K562 (cell line): ENCODE measurements around the gene PIP4K2C. TPM values are rescaled to one million over a fixed set of nuclear protein-coding genes. Genes with fewer than 3 reads are reported as not detected.

Experiments used
- ARID1B ChIP-seq: fragments of 450-650 bp; IDR thresholded peaks from 2 replicates; pipeline ENCODE4 v1.6.1; 2016; ENCODE audit warnings: antibody characterized with exemption, mild to moderate bottlenecking, inconsistent platforms
- DIDO1 ChIP-seq: fragments of 450-650 bp; IDR thresholded peaks from 2 replicates; pipeline ENCODE4 v1.6.1; 2016; ENCODE audit warnings: low read depth, missing biosample characterization, missing genetic modification characterization
- FOXM1 ChIP-seq, 2 experiments: fragments of 450-650 bp in 1 of 2; sonication (generic) in 1 of 2; formaldehyde crosslinking in 1 of 2; IDR thresholded peaks; 2 replicates each; pipeline versions ENCODE4 v1.6.1 to v1.9.0; 2017 to 2022; ENCODE audit warnings: low read depth in 2 of 2, mild to moderate bottlenecking in 2 of 2, missing genetic modification reagents in 1 of 2, moderate library complexity in 1 of 2
- HDAC1 ChIP-seq, 2 experiments: fragments of 450-650 bp; IDR thresholded peaks; 2 replicates each; pipeline ENCODE4 v1.6.1; 2016 to 2017; ENCODE audit warnings: inconsistent platforms in 1 of 2, mild to moderate bottlenecking in 1 of 2, moderate library complexity in 1 of 2
- HMGN3 ChIP-seq: IDR thresholded peaks from 2 replicates; pipeline ENCODE4 v1.6.1; 2011; ENCODE audit warnings: borderline replicate concordance, low read depth, mild to moderate bottlenecking, mixed read lengths, low read length; ENCODE audit not compliant: insufficient read length; ENCODE audit errors: extremely low read depth
- HOXB6 ChIP-seq: fragments of 250-450 bp; sonication (Bioruptor Pico); IDR thresholded peaks from 2 replicates; pipeline ENCODE4 v1.5.1; 2022; ENCODE audit warnings: mild to moderate bottlenecking, borderline replicate concordance
- KDM2B ChIP-seq: fragments of 250-450 bp; sonication (Bioruptor Pico); IDR thresholded peaks from 2 replicates; pipeline ENCODE4 v1.8.0; 2021; ENCODE audit warnings: mild to moderate bottlenecking, moderate library complexity
- MAZ ChIP-seq, 2 experiments: fragments of 450-650 bp in 1 of 2; sonication (generic) in 1 of 2; formaldehyde crosslinking; IDR thresholded peaks in 1 of 2; conservative IDR thresholded peaks in 1 of 2; 2 replicates each; pipeline versions ENCODE4 v1.4.0 to v1.5.0; 2020; ENCODE audit warnings: mild to moderate bottlenecking in 1 of 2, missing genetic modification reagents in 1 of 2
- MED1 ChIP-seq: sonication (generic); formaldehyde crosslinking; IDR thresholded peaks from 2 replicates; pipeline ENCODE4 v1.8.1; 2023; ENCODE audit warnings: missing genetic modification reagents, borderline replicate concordance
- MYC ChIP-seq, 2 experiments: fragments of 250-450 bp in 1 of 2; sonication (Bioruptor Pico) in 1 of 2; IDR thresholded peaks; 2 replicates each; pipeline versions ENCODE4 v1.5.1 to v1.6.1; 2012 to 2021; ENCODE audit warnings: low read depth in 2 of 2, borderline replicate concordance in 1 of 2, improper control_type of control experiment in 1 of 2, low read length in 1 of 2, mild to moderate bottlenecking in 1 of 2, moderate library complexity in 1 of 2
- NELFE ChIP-seq: IDR thresholded peaks from 2 replicates; pipeline ENCODE4 v1.6.1; 2011; ENCODE audit warnings: mild to moderate bottlenecking; ENCODE audit not compliant: insufficient read depth, insufficient read length
- NONO ChIP-seq, 2 experiments: fragments of 200-400 bp in 1 of 2; fragments of 450-650 bp in 1 of 2; formaldehyde crosslinking in 1 of 2; IDR thresholded peaks; 2 replicates each; pipeline ENCODE4 v1.6.1; 2017; ENCODE audit warnings: low read depth in 2 of 2, mild to moderate bottlenecking in 2 of 2, moderate library complexity in 2 of 2, low read length in 1 of 2
- POLR3A ChIP-seq: IDR thresholded peaks from 2 replicates; pipeline ENCODE4 v1.6.1; 2011; ENCODE audit warnings: borderline replicate concordance, mild to moderate bottlenecking, moderate library complexity; ENCODE audit not compliant: insufficient read length, insufficient read depth; ENCODE audit errors: extremely low read depth
- RB1 ChIP-seq: fragments of 450-650 bp; IDR thresholded peaks from 2 replicates; pipeline ENCODE4 v1.6.1; 2017; ENCODE audit warnings: low read depth, mild to moderate bottlenecking
- RBFOX2 ChIP-seq: fragments of 200-400 bp; formaldehyde crosslinking; IDR thresholded peaks from 2 replicates; pipeline ENCODE4 v1.6.1; 2017; ENCODE audit warnings: low read depth, mild to moderate bottlenecking, low read length, moderate library complexity
- THAP7 ChIP-seq: fragments of 250-450 bp; sonication (Bioruptor Pico); IDR thresholded peaks from 2 replicates; pipeline ENCODE4 v1.5.0; 2021
- ZBTB1 ChIP-seq: sonication (generic); formaldehyde crosslinking; IDR thresholded peaks from 2 replicates; pipeline ENCODE4 v1.8.1; 2023; ENCODE audit warnings: missing genetic modification reagents, low read depth, mild to moderate bottlenecking, borderline replicate concordance
- ZNF143 ChIP-seq: sonication (generic); formaldehyde crosslinking; IDR thresholded peaks from 2 replicates; pipeline ENCODE4 v1.9.0; 2022; ENCODE audit warnings: mild to moderate bottlenecking, missing genetic modification reagents
- ZNF707 ChIP-seq: fragments of 250-450 bp; sonication (Bioruptor Pico); conservative IDR thresholded peaks from 2 replicates; pipeline ENCODE4 v1.8.0; 2022; ENCODE audit warnings: inconsistent platforms, mild to moderate bottlenecking, moderate library complexity
- polyA plus RNA-seq, 8 experiments: library from polyadenylated mRNA; depleted of rRNA in 4 of 8; stranded (reverse) in 5 of 8; unstranded in 3 of 8; fragments of >200 nt; fragmentation: Nextera tagmentation in 2 of 8; fragmentation: Illumina TruSeq in 1 of 8; extraction: Ambion mirVana in 2 of 8; extraction: Trizol in 1 of 8; gene quantifications; 2 replicates each; pipeline versions ENCODE4 v1.2.1 to v1.2.3, GENCODE V29; 2011 to 2014; ENCODE audit warnings: inconsistent platforms in 1 of 8, missing spikeins in 1 of 8
- total RNA-seq, 7 experiments: library from RNA; depleted of rRNA in 6 of 7; stranded (reverse); fragments of >200 nt in 6 of 7; fragmentation: Illumina TruSeq in 2 of 7; extraction: Trizol in 2 of 7; gene quantifications; 2 replicates each; pipeline versions ENCODE4 v1.2.1 to v1.2.3, GENCODE V29; 2011 to 2021; ENCODE audit warnings: low replicate concordance in 1 of 7
- TF ChIP-seq, protein P1 (sequence below): fragments of 250-450 bp; sonication (Bioruptor Pico); IDR thresholded peaks from 2 replicates; pipeline ENCODE4 v1.4.0; 2020

Gene PIP4K2C
- total and polyA plus RNA-seq, 9 of the 15 experiments (the other 6 are each of a cell fraction or from before 2014, with no cell fraction given) = 9.0 to 41.4 (median 18.3) TPM

DNA sequence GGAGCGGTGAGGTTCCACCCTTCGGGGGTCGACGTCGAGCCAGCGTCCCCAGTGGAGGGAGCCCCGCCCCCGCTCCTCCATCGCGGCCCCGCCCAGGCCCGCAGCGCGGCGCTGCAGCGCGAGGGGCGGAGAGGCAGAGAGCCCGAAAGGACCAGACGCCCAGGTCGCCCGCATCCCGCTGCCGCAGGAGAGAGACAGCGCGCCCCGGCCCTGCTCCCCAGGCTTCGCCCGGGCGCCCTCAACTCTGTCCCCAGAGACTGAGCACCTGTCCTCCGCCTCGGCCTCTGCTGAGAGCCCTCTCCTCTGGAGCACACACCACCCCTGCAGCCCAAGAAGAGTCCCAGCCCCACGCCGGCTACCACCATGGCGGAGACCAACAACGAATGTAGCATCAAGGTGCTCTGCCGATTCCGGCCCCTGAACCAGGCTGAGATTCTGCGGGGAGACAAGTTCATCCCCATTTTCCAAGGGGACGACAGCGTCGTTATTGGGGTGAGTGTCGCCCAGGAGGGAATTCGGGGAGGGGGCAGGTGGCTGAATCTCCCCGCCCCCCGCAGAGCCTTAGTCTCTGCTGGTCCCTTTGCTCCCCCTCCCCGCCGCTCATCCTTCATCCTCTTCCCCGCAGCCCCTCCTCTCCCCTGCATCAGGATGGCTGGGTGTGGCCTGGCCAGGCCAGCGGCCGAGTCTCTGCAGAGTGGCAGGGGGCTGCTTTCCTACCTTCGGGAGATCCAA is 40.9 kb upstream of the PIP4K2C start, which contains the start of gene KIF5A (continued):
- TF ChIP-seq, protein P1, sequence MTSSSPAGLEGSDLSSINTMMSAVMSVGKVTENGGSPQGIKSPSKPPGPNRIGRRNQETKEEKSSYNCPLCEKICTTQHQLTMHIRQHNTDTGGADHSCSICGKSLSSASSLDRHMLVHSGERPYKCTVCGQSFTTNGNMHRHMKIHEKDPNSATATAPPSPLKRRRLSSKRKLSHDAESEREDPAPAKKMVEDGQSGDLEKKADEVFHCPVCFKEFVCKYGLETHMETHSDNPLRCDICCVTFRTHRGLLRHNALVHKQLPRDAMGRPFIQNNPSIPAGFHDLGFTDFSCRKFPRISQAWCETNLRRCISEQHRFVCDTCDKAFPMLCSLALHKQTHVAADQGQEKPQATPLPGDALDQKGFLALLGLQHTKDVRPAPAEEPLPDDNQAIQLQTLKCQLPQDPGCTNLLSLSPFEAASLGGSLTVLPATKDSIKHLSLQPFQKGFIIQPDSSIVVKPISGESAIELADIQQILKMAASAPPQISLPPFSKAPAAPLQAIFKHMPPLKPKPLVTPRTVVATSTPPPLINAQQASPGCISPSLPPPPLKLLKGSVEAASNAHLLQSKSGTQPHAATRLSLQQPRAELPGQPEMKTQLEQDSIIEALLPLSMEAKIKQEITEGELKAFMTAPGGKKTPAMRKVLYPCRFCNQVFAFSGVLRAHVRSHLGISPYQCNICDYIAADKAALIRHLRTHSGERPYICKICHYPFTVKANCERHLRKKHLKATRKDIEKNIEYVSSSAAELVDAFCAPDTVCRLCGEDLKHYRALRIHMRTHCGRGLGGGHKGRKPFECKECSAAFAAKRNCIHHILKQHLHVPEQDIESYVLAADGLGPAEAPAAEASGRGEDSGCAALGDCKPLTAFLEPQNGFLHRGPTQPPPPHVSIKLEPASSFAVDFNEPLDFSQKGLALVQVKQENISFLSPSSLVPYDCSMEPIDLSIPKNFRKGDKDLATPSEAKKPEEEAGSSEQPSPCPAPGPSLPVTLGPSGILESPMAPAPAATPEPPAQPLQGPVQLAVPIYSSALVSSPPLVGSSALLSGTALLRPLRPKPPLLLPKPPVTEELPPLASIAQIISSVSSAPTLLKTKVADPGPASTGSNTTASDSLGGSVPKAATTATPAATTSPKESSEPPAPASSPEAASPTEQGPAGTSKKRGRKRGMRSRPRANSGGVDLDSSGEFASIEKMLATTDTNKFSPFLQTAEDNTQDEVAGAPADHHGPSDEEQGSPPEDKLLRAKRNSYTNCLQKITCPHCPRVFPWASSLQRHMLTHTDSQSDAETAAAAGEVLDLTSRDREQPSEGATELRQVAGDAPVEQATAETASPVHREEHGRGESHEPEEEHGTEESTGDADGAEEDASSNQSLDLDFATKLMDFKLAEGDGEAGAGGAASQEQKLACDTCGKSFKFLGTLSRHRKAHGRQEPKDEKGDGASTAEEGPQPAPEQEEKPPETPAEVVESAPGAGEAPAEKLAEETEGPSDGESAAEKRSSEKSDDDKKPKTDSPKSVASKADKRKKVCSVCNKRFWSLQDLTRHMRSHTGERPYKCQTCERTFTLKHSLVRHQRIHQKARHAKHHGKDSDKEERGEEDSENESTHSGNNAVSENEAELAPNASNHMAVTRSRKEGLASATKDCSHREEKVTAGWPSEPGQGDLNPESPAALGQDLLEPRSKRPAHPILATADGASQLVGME (CRISPR knock-in tag) = 0 out of 2 replicates have a peak, but pooled peaks have one; percentile 56
- TF ChIP-seq NONO (IDR thresholded peaks at IDR 0.05; ENCODE audit: low read depth in 2 of 2, low read length in 1 of 2) = no peak
- TF ChIP-seq DIDO1 = no peak
- TF ChIP-seq HDAC1 (IDR thresholded peaks at IDR 0.05) = 0 out of 4 replicates have a peak, but pooled peaks of 1 of the 2 experiments have one; percentile 10
- TF ChIP-seq MED1 = no peak
- 0 out of 2 replicates have a peak, but pooled peaks have one; percentile 41 for TF ChIP-seq ZNF143
- no peak for TF ChIP-seq ZNF707 (CRISPR knock-in tag)
- peak; percentile 55; the same call in 1 of the 2 replicates for TF ChIP-seq RB1
- TF ChIP-seq MYC (IDR thresholded peaks at IDR 0.05; ENCODE audit: low read depth, low read length) = peak; percentile 18; the same call in 1 of the 2 replicates
- no peak for TF ChIP-seq MYC (CRISPR knock-in tag; IDR thresholded peaks at IDR 0.05; ENCODE audit: borderline replicate concordance, low read depth)
- 0 out of 2 replicates have a peak, but pooled peaks have one; percentile 68 for TF ChIP-seq KDM2B
- no peak for TF ChIP-seq POLR3A
- peak; percentile 46 for TF ChIP-seq HMGN3
- TF ChIP-seq THAP7 = no peak
- no peak for TF ChIP-seq ARID1B
- peak; percentile 78 to 98 for TF ChIP-seq MAZ (CRISPR knock-in tag; conservative IDR thresholded peaks at IDR 0.05 in 1 of 2, IDR thresholded peaks at IDR 0.05 in 1 of 2)
- peak; percentile 90 for TF ChIP-seq RBFOX2
- no peak for TF ChIP-seq FOXM1 (IDR thresholded peaks at IDR 0.05; ENCODE audit: low read depth)
- no peak for TF ChIP-seq FOXM1 (CRISPR knock-in tag; IDR thresholded peaks at IDR 0.05; ENCODE audit: low read depth)
- peak; percentile 22; the same call in 1 of the 2 replicates for TF ChIP-seq ZBTB1
- TF ChIP-seq NELFE = no peak
- no peak for TF ChIP-seq HOXB6 (CRISPR knock-in tag)
